Measurements from ENCODE around the gene LKAAEAR1.

LKAAEAR1 gene

DNA sequence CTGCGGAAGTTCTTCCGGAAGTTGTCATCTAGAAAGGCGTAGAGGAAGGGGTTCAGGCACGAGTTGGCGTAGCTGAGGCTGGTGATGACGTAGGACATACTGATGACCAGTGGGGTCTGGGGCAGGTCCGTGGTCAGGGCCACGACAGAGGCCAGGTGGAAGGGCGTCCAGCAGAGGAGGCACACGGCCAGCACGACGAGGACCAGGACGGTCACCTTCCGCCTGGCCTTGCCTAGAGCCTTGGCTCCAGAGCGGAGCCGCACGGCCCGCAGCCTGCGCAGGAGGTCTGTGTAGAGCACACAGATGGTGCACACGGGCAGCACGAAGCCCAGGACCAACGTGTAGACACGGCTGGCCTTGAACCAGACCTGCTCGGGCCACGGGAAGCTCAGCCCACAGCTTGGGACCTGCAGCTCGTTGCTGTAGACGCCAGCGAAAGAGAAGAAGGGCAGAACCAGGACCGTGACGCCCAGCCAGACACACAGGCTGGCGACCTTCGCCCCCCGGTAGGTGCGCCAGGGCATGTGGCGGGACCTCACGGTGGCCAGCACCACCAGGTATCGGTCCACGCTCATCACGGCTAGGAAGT is 21.7 kb upstream of the LKAAEAR1 start:
- DNase-seq (ENCODE audit: low read depth), result no peak
- no peak overlapping the region for H3K4me3 ChIP-seq (ENCODE audit: control insufficient read depth, low read depth, low read length)
- TF ChIP-seq, protein P1, sequence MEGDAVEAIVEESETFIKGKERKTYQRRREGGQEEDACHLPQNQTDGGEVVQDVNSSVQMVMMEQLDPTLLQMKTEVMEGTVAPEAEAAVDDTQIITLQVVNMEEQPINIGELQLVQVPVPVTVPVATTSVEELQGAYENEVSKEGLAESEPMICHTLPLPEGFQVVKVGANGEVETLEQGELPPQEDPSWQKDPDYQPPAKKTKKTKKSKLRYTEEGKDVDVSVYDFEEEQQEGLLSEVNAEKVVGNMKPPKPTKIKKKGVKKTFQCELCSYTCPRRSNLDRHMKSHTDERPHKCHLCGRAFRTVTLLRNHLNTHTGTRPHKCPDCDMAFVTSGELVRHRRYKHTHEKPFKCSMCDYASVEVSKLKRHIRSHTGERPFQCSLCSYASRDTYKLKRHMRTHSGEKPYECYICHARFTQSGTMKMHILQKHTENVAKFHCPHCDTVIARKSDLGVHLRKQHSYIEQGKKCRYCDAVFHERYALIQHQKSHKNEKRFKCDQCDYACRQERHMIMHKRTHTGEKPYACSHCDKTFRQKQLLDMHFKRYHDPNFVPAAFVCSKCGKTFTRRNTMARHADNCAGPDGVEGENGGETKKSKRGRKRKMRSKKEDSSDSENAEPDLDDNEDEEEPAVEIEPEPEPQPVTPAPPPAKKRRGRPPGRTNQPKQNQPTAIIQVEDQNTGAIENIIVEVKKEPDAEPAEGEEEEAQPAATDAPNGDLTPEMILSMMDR (IDR thresholded peaks at IDR 0.05; ENCODE audit: control insufficient read depth, insufficient read depth, low read depth, low read length, missing control alignments), result no peak

DNA sequence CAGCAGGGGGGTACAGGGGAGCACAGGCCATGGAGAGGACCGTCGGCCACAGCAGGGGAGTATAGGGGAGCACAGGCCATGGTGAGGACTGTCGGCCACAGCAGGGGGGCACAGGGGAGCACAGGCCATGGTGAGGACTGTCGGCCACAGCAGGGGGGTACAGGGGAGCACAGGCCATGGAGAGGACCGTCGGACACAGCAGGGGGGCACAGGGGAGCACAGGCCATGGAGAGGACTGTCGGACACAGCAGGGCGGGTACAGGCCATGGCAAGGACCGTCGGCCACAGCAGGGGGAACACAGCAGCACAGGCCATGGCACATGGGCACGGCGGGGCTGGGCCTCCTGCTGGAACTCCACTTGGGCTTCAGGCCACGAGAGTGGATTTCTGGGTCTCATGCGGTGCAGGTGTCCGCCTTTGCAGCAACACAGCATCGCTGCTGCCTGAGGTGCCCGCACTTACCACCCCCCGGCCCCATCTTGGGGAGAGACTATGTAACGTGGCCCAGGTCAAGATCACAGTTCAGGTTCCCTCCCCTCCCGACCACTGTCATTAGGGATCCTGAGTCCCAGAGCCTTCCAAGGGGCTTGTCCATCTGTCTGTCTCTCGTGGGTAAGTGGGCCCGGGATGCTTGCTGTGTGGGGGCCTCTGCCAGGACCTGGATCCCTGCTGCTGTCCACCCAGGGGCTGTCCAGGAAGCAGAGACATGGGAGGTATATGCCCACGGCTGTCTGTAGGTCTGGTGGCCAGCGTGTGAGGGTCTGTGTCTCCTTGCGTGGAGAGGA is 20.7 kb upstream of the LKAAEAR1 start:
- no peak for DNase-seq (ENCODE audit: low read depth)
- TF ChIP-seq, protein P1 (IDR thresholded peaks at IDR 0.05; ENCODE audit: control insufficient read depth, insufficient read depth, low read depth, low read length, missing control alignments), result no peak
- no peak overlapping the region for H3K4me3 ChIP-seq (ENCODE audit: control insufficient read depth, low read depth, low read length)

DNA sequence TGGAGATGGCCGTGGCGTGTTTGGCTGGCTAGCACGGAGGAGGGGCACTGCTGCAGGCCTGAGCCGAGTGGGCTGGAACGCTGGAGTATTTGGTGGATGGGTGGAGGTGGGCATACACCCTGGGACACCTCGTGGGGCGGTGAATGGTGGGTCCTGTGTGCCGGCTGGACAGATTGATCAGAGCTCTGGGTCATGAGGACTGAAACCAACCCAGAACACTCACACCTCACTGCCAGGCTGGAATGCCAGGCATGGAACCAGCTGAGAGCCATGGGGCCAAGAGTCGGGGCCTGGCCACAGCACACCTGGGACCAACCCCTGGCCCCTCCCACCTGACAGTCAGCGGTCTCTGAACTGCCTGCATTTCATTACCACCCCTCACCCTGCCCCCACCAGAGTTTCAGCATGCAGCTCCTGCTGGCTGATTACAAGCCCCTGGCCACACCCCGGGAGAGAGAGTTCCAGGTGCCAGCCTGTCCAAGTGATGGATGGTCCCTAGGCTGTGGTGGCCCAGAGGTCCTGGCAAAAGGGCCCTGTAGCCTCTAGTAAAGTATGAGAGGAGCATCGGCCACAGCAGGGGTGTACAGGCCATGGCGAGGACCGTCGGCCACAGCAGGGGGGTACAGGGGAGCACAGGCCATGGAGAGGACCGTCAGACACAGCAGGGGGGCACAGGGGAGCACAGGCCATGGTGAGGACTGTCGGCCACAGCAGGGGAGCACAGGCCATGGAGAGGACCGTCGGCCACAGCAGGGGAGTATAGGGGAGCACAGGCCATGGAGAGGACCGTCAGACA is 19.9 kb upstream of the LKAAEAR1 start:
- TF ChIP-seq, protein P1 (IDR thresholded peaks at IDR 0.05; ENCODE audit: control insufficient read depth, insufficient read depth, low read depth, low read length, missing control alignments), result no peak
- no peak for DNase-seq (ENCODE audit: low read depth)
- H3K4me3 ChIP-seq (ENCODE audit: control insufficient read depth, low read depth, low read length), result no peak overlapping the region

DNA sequence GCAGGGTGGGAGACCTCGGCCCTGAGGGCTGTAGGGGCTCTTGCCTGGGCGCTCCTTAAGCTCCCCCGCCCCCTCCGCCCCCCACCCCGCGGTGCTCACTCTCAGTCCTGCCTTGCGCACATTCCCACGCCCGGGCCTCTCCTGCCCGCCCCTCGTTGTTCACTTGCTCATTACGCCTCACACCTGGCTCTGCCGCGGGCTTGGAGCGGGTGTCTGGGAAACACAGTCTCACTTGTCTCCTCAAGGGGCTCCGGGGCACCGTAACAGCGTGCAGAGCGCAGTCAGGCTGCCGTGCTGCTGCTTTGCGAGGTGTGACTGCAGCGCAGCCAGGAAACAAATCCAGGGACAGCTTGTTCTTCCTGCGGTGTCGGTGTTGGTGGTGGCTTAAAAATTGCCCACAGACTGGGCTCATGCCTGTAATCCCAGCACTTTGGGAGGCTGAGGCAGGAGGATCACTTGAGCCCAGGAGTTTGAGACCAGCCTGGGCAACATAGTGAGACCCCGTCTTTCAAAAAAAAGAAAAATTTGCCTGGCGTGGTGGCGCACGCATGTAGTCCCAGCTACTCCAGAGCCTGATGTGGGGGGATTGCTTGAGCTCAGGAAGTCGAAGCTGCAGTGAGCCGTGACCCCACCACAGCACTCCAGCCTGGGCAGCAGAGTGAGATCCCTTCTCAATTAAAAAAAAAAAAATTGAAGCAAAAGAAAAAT is 18.6 kb upstream of the LKAAEAR1 start:
- no peak for DNase-seq (ENCODE audit: low read depth)
- TF ChIP-seq, protein P1 (IDR thresholded peaks at IDR 0.05; ENCODE audit: control insufficient read depth, insufficient read depth, low read depth, low read length, missing control alignments), result no peak
- H3K4me3 ChIP-seq (ENCODE audit: control insufficient read depth, low read depth, low read length), result no peak overlapping the region

DNA sequence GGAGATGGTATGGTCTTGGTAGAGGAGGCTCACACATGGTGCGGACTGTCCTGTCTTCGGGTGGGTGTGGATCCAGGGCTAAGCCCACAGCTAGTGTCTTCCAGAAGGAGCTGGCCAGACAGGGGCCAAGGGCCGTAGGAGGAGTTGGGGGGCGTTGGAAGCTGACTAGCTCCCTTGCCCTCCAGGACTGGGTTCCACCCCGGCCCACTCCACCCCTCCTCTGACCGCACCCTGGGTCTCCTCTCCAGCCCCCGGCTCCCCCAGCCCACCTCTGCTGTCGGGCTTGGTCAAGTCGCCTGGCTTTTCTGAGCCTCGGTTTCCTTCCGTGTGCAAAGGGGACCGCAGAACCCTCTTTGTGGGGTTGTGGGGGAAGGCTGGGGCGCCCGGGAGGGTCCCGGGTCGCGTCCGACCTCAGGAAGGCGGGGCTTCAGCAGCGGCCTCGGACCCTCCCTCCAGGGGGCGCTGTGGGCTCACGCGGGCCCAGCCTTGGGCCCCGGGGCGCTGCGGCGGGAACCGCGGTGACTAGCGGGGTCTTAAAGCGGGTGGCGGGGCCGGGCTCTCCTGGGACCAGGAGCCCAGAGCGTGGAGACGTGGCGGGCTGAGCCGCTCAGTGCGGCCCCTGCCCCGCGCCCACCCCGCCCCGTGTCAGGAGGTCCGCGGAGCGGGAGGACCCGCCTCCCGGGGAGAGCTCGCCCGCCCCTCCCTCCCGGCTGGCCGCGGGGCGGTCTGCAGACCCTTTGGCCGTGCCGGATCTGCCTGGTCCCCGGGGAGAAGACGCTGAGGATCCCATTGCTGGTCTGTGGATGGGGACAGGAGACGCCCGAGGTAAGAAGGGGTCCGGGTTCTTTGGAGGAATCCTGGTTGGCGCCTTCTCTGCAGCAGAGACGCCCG is 17.8 kb upstream of the LKAAEAR1 start:
- DNase-seq (ENCODE audit: low read depth), result no peak
- H3K4me3 ChIP-seq (ENCODE audit: control insufficient read depth, low read depth, low read length), result no peak overlapping the region
- TF ChIP-seq, protein P1 (IDR thresholded peaks at IDR 0.05; ENCODE audit: control insufficient read depth, insufficient read depth, low read depth, low read length, missing control alignments), result peak; percentile 41
